Epithelial cell of esophagus (primary cell): ENCODE measurements around the gene UCK2.

ENCODE experiments used
- DNase-seq: peaks from one replicate; pipeline ENCODE4 v3.0.0; 2010; ENCODE audit warnings: low read depth
- H3K4me3 ChIP-seq: 2 replicates; pipeline ENCODE4 v1.5.1; 2011; ENCODE audit warnings: mild to moderate bottlenecking, low read length, control low read depth
- CTCF ChIP-seq: IDR thresholded peaks from 2 replicates; pipeline ENCODE4 v1.5.1; 2011; ENCODE audit warnings: low read depth, mild to moderate bottlenecking, low read length, control low read depth, inconsistent platforms; ENCODE audit not compliant: insufficient read depth; ENCODE audit errors: missing control alignments

Gene UCK2

DNA sequence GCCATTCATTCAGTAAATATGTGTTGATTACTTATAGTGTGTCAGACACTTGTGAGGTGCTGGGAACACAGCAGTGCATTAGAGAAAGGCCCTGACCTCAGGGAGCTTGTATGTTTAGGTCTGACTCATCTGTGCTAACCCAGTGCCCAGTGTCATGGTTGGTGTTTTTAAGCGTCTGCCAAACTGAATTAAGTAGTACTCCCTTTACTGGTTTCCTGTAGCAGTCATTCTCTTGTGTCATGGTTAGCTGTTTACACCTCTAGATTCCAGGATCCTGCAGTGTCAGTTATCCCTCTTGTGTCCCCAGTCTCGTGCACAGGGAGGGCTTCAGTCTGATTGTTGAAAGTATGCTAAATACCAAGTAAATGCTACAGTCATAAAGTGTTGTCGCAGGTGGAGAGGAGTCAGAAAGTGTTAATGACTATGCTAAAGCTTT lies 14.2 kb downstream of the UCK2 start:
- TF ChIP-seq CTCF: no peak
- H3K4me3 ChIP-seq: no peak overlapping the region
- peak; percentile 69 for DNase-seq

DNA sequence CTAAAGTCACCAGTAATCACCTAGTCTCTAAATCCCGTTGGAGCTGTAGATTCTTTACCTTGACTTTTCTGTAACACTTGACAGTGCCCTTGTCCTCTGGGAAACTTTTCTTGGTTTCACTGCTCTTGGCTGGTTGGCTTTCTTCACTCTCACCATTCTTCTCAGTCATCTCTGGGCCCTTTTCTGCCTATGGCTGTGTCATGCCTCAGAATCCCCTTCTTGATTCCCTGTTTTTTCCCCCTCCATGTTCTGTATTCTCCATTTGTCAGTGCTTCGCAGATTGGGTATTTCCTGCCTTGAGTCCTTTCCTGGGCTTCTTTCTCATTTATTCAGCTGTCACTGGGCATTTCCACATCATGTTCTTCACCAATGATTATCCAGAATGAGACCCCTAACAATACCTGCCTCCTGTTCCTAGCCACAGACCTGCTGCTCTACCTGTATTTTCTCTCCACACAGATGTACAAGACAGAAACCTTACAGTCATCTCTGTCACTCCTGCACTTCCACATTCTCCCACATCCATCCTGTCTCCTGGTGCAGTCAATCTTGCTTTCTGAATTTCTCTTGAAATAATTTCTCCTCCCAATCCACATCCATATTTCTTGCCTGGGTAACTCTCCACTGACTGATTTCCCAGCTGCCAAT lies 14.7 kb downstream of the UCK2 start:
- TF ChIP-seq CTCF: no peak
- no peak for DNase-seq
- no peak overlapping the region for H3K4me3 ChIP-seq

GRCh38 chr1:165842671-165843129 lies 15.3 kb downstream of the UCK2 start:
- no peak overlapping the region for H3K4me3 ChIP-seq
- TF ChIP-seq CTCF: no peak
- peak; percentile 30 for DNase-seq

GRCh38 chr1:165843304-165843703 lies 15.9 kb downstream of the UCK2 start:
- no peak overlapping the region for H3K4me3 ChIP-seq
- TF ChIP-seq CTCF: no peak
- DNase-seq: peak; percentile 32

- no peak overlapping the region for H3K4me3 ChIP-seq
- no peak for DNase-seq
- TF ChIP-seq CTCF: no peak
Observed at GRCh38 chr1:165844114-165844798, 16.8 kb downstream of the UCK2 start.

DNA sequence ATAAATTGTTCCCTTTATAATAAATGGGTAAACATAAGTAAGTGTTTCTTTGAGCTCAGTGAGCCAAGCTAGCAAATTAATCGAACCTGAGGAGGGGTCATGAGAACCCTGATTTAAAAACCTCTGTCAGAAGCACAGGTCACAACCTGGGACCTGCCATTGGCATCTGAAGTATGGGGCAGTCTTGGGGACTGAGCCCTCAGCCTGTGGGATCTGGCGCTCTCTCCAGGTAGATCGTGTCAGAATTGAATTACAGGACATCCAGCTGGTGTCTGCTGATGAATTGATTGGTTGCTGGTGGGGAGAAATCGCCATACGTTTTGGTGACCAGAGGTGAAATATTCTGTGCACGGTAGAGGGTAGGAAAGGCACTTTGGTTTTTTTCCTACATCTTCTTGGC lies 17.5 kb downstream of the UCK2 start:
- DNase-seq: no peak
- no peak overlapping the region for H3K4me3 ChIP-seq
- TF ChIP-seq CTCF: no peak
